Liver (tissue), 9 donors: ENCODE measurements around the gene TMPRSS7. TPM values are rescaled to one million over a fixed set of nuclear protein-coding genes. Genes with fewer than 3 reads are reported as not detected.
A peak's percentile ranks its signal among the peaks of the same experiment; 100 is the strongest.

Source experiments
- DNase-seq: peaks from one replicate; pipeline ENCODE4 v3.0.0-alpha.2; 2017; ENCODE audit warnings: low spot score
- H3K27ac ChIP-seq, 2 donors: one replicate each; pipeline ENCODE4 v1.7.0; 2013; ENCODE audit warnings: inconsistent platforms in 2 of 2, low read length in 2 of 2, control low read depth in 1 of 2, low read depth in 1 of 2, mild to moderate bottlenecking in 1 of 2
- H3K27me3 ChIP-seq, 4 donors: one replicate each; pipeline versions ENCODE4 v1.6.1 to v1.7.0; 2013; ENCODE audit warnings: low read length in 3 of 4, inconsistent platforms in 1 of 4, mild to moderate bottlenecking in 1 of 4, moderate library complexity in 1 of 4; ENCODE audit not compliant: control insufficient read depth in 4 of 4, insufficient read depth in 4 of 4
- H3K36me3 ChIP-seq, 4 donors: one replicate each; pipeline versions ENCODE4 v1.6.1 to v1.7.0; 2013; ENCODE audit warnings: low read length in 3 of 4, mild to moderate bottlenecking in 3 of 4, low read depth in 1 of 4, moderate library complexity in 1 of 4; ENCODE audit not compliant: control insufficient read depth in 4 of 4, insufficient read depth in 3 of 4
- H3K4me1 ChIP-seq, 4 donors: one replicate each; pipeline versions ENCODE4 v1.6.1 to v1.7.0; 2013; ENCODE audit warnings: low read length in 3 of 4, mild to moderate bottlenecking in 3 of 4, moderate library complexity in 1 of 4; ENCODE audit not compliant: control insufficient read depth in 4 of 4, insufficient read depth in 4 of 4
- H3K4me3 ChIP-seq, 3 donors: one replicate each; pipeline versions ENCODE4 v1.6.1 to v1.7.0; 2013; ENCODE audit warnings: low read length in 3 of 3, control low read depth in 1 of 3, low read depth in 1 of 3, mild to moderate bottlenecking in 1 of 3
- H3K9ac ChIP-seq, 2 donors: one replicate each; pipeline ENCODE4 v1.7.0; 2013; ENCODE audit warnings: low read length in 2 of 2, mild to moderate bottlenecking in 2 of 2, moderate library complexity in 2 of 2, control low read depth in 1 of 2, low read depth in 1 of 2
- H3K9me3 ChIP-seq, 4 donors: one replicate each; pipeline versions ENCODE4 v1.6.1 to v1.7.0; 2013; ENCODE audit warnings: low read length in 3 of 4; ENCODE audit not compliant: control insufficient read depth in 4 of 4
- FOXA1 ChIP-seq: IDR thresholded peaks from 2 replicates; pipeline ENCODE4 v1.6.1; 2016; ENCODE audit warnings: antibody characterized with exemption
- FOXA2 ChIP-seq: IDR thresholded peaks from 2 replicates; pipeline ENCODE4 v1.6.1; 2016; ENCODE audit warnings: antibody characterized with exemption
- HNF4G ChIP-seq: IDR thresholded peaks from 2 replicates; pipeline ENCODE4 v1.6.1; 2016; ENCODE audit warnings: antibody characterized with exemption
- JUND ChIP-seq, 2 donors: IDR thresholded peaks; 2 replicates each; pipeline ENCODE4 v1.6.1; 2016; ENCODE audit warnings: antibody characterized with exemption in 2 of 2
- MAX ChIP-seq: IDR thresholded peaks from 2 replicates; pipeline ENCODE4 v1.6.1; 2016; ENCODE audit warnings: antibody characterized with exemption
- NR2F2 ChIP-seq: IDR thresholded peaks from 2 replicates; pipeline ENCODE4 v1.6.1; 2016; ENCODE audit warnings: antibody characterized with exemption
- RAD21 ChIP-seq, 2 donors: IDR thresholded peaks; 2 replicates each; pipeline ENCODE4 v1.6.1; 2016; ENCODE audit warnings: antibody characterized with exemption in 2 of 2, mild to moderate bottlenecking in 2 of 2
- SP1 ChIP-seq: IDR thresholded peaks from 2 replicates; pipeline ENCODE4 v1.6.1; 2018; ENCODE audit warnings: antibody characterized with exemption, mild to moderate bottlenecking
- TAF1 ChIP-seq: conservative IDR thresholded peaks from 2 replicates; pipeline ENCODE4 v1.6.1; 2016; ENCODE audit warnings: antibody characterized with exemption, mild to moderate bottlenecking
- YY1 ChIP-seq: IDR thresholded peaks from 2 replicates; pipeline ENCODE4 v1.6.1; 2016; ENCODE audit warnings: antibody characterized with exemption, mild to moderate bottlenecking
- ZBTB33 ChIP-seq: IDR thresholded peaks from 2 replicates; pipeline ENCODE4 v1.6.1; 2016; ENCODE audit warnings: antibody characterized with exemption
- WGBS: extraction: QIAGEN DNeasy Blood & Tissue Kit; methylation state at CpG from one replicate; pipeline ENCODE4 v1.1.7; 2013; 5-methylcytosine and 5-hydroxymethylcytosine counted together
- polyA plus RNA-seq, 2 donors: library from polyadenylated mRNA; stranded (reverse) in 1 of 2; unstranded in 1 of 2; fragments of 200-250 nt in 1 of 2; fragments of >200 nt in 1 of 2; fragmentation: Nextera tagmentation in 1 of 2; extraction: Ambion mirVana in 1 of 2; gene quantifications; one replicate each; pipeline versions ENCODE4 v1.2.1 to v1.2.3, GENCODE V29; 2013 to 2015
- total RNA-seq, 2 donors: library from RNA; depleted of rRNA; stranded (reverse); fragments of >200 nt; gene quantifications; one replicate each; pipeline ENCODE4 v1.2.3, GENCODE V29; 2014
- TF ChIP-seq, protein P1 (sequence below): IDR thresholded peaks from 2 replicates; pipeline ENCODE4 v1.6.1; 2016; ENCODE audit warnings: antibody characterized with exemption, mild to moderate bottlenecking
- TF ChIP-seq, protein P2 (sequence below): fragments of 150-350 bp; IDR thresholded peaks from 2 replicates; pipeline ENCODE4 v1.5.1; 2017; ENCODE audit warnings: improper control_type of control experiment, low read depth, low read length; ENCODE audit not compliant: missing input control
- TF ChIP-seq, protein P3 (sequence below): IDR thresholded peaks from 2 replicates; pipeline ENCODE4 v1.6.1; 2016; ENCODE audit warnings: antibody characterized with exemption
- donor health status: healthy.
- donor health status: healthy.
- donor health status: healthy.
- donor health status: healthy.
- donor health status: healthy.

Gene TMPRSS7
- total and polyA plus RNA-seq, 4 donors = not detected

GRCh38 chr3:112088944-112089343, 54.4 kb downstream of the TMPRSS7 start:
- no peak for DNase-seq
- H3K27me3 ChIP-seq = peaks cover 0 to 4% (median 0%) of the 10 kb centered on the region in 4 donors
- H3K36me3 ChIP-seq = no peaks in the 10 kb centered on the region
- TF ChIP-seq, protein P1, sequence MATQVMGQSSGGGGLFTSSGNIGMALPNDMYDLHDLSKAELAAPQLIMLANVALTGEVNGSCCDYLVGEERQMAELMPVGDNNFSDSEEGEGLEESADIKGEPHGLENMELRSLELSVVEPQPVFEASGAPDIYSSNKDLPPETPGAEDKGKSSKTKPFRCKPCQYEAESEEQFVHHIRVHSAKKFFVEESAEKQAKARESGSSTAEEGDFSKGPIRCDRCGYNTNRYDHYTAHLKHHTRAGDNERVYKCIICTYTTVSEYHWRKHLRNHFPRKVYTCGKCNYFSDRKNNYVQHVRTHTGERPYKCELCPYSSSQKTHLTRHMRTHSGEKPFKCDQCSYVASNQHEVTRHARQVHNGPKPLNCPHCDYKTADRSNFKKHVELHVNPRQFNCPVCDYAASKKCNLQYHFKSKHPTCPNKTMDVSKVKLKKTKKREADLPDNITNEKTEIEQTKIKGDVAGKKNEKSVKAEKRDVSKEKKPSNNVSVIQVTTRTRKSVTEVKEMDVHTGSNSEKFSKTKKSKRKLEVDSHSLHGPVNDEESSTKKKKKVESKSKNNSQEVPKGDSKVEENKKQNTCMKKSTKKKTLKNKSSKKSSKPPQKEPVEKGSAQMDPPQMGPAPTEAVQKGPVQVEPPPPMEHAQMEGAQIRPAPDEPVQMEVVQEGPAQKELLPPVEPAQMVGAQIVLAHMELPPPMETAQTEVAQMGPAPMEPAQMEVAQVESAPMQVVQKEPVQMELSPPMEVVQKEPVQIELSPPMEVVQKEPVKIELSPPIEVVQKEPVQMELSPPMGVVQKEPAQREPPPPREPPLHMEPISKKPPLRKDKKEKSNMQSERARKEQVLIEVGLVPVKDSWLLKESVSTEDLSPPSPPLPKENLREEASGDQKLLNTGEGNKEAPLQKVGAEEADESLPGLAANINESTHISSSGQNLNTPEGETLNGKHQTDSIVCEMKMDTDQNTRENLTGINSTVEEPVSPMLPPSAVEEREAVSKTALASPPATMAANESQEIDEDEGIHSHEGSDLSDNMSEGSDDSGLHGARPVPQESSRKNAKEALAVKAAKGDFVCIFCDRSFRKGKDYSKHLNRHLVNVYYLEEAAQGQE = no peak
- no peak for TF ChIP-seq JUND (IDR thresholded peaks at IDR 0.05)
- TF ChIP-seq SP1 = no peak
- no peak for TF ChIP-seq YY1
- TF ChIP-seq RAD21 (IDR thresholded peaks at IDR 0.05) = no peak
- TF ChIP-seq MAX = no peak
- TF ChIP-seq HNF4G = no peak
- no peak for TF ChIP-seq FOXA2
- no peak for TF ChIP-seq ZBTB33
- TF ChIP-seq TAF1 = no peak
- no peak for TF ChIP-seq FOXA1
- TF ChIP-seq, protein P2, sequence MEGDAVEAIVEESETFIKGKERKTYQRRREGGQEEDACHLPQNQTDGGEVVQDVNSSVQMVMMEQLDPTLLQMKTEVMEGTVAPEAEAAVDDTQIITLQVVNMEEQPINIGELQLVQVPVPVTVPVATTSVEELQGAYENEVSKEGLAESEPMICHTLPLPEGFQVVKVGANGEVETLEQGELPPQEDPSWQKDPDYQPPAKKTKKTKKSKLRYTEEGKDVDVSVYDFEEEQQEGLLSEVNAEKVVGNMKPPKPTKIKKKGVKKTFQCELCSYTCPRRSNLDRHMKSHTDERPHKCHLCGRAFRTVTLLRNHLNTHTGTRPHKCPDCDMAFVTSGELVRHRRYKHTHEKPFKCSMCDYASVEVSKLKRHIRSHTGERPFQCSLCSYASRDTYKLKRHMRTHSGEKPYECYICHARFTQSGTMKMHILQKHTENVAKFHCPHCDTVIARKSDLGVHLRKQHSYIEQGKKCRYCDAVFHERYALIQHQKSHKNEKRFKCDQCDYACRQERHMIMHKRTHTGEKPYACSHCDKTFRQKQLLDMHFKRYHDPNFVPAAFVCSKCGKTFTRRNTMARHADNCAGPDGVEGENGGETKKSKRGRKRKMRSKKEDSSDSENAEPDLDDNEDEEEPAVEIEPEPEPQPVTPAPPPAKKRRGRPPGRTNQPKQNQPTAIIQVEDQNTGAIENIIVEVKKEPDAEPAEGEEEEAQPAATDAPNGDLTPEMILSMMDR = no peak
- H3K9me3 ChIP-seq = no peaks in the 10 kb centered on the region
- peaks cover 0 to 13% (median 6%) of the 10 kb centered on the region in 4 donors for H3K4me1 ChIP-seq
- no peak overlapping the region for H3K27ac ChIP-seq
- WGBS = 72% methylated on average over 4 of the region's 4 CpGs
- no peak overlapping the region for H3K9ac ChIP-seq
- no peak overlapping the region for H3K4me3 ChIP-seq

- DNase-seq = no peak
- WGBS = 76% methylated on average over 9 of the region's 9 CpGs
- peaks cover 0 to 4% (median 0%) of the 10 kb centered on the region in 4 donors for H3K27me3 ChIP-seq
- H3K4me1 ChIP-seq = peaks cover 0 to 13% (median 6%) of the 10 kb centered on the region in 4 donors
- TF ChIP-seq SP1 (no peak), TAF1 (no peak), YY1 (no peak), NR2F2 (peak; percentile 50)
- TF ChIP-seq, protein P3, sequence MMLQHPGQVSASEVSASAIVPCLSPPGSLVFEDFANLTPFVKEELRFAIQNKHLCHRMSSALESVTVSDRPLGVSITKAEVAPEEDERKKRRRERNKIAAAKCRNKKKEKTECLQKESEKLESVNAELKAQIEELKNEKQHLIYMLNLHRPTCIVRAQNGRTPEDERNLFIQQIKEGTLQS = no peak
- no peak overlapping the region for H3K27ac ChIP-seq
- H3K9ac ChIP-seq = no peak overlapping the region
- no peaks in the 10 kb centered on the region for H3K9me3 ChIP-seq
- no peak overlapping the region for H3K4me3 ChIP-seq
- H3K36me3 ChIP-seq = no peaks in the 10 kb centered on the region
These were observed 55.7 kb downstream of the TMPRSS7 start for GRCh38 chr3:112089956-112090886.
